Left forelimb (tissue), 1 donor: ENCODE data around the gene SLC22A8.
A peak's percentile ranks its signal among the peaks of the same experiment; 100 is the strongest.
"Not testable (repeated sequence)": the region's sequence is repeated elsewhere in the genome, so short reads cannot be mapped to it uniquely, and the experiment has no call there.

Source experiments
- DNase-seq: peaks from one replicate; pipeline ENCODE4 v3.0.0-alpha.2; 2018; ENCODE audit warnings: low spot score

The SLC22A8 gene

DNA sequence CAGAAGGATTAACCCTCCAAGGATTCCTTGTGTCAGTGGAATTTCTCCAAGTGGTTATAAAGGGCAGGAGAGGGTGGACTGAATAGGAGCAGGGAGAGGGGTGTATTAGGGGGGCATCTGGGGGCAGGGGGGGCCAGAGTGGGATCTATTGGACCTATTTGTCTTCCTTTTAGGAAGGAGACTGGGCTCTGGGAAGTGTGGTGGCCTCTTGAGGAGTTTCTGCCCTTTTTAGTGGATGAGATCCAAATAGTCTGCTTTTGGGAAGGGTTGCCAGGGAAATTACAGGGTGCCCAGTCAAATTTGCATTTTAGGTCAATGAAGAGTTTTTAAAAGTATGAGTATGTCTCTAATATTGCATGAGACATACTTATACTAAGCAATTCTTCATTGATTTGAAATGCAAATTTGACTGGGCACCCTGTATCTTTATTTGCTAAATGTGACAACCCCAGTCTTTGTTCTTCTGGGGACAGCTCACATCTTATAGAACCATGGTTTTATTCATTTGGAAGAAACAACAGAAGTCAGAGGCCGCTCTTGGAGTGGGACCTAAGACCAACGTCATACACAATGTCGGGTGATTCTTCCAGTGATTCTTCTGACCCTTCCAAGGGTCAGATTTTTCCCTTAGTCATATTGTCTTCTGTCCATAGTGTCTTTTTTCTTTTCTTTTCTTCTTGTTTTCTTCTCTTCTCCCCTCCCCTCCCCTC is 30.4 kb downstream of the SLC22A8 start:
- DNase-seq = no peak

- no peak for DNase-seq
Observed at GRCh38 chr11:62984451-62984991, 31.1 kb downstream of the SLC22A8 start, which contains the start of gene SLC22A6. Gene SLC22A6 (minus strand): TSS chr11:62984967. CDS start chr11:62984690, 277 bp downstream.

GRCh38 chr11:62983536-62984199 is 32.0 kb downstream of the SLC22A8 start:
- DNase-seq = no peak

GRCh38 chr11:62981743-62982142 is 33.9 kb downstream of the SLC22A8 start:
- DNase-seq = no peak

DNA sequence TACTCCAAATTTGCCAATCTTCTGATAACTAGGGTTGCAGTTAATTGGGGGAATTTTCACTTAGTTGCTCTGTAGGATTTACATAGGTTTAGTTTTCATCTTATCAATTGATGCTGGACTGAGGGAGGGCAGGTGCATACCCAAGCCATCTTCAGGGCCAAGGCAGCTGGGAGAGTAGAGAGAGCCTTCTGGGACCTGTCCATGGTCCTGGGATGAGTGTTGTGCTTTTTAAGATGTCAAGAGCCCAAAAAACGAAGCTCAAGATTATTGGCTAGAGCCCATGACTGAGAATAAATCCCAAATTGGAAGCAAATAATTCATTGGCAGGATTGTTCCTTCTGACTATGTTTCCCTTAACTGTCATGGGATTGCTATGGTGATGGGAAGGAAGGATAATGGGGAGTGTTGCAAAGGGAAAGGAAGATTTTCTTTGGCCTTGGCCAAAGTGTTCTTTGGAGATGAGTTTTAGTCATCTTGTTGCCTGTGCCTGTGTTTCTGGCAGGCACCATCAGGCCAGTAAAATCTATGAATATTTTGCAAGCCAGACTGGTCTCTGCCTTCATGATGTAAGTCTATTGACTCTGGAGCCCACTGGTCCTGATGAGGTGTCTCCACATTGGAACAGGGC is 35.4 kb downstream of the SLC22A8 start:
- peak; percentile 15 for DNase-seq

DNA sequence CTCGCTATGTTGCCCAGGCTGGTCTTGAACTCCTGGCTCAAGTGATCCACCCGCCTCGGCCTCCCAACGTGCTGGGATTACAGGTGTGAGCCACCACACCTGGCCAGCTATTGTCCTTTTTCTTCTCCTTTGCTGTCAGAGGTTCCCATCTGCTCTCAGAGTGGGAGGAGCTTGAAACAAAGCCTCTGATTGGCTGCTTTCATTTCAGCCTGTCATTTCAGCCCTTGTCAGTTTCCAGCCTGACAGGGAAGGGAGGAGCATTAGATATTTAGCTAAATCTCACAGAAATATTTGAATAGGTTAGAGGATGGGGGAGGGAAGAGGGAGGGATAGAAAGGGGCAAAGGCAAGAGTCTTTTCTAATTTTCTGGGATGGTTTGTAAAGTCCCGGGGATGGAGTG is 39.5 kb downstream of the SLC22A8 start:
- DNase-seq = no peak

DNA sequence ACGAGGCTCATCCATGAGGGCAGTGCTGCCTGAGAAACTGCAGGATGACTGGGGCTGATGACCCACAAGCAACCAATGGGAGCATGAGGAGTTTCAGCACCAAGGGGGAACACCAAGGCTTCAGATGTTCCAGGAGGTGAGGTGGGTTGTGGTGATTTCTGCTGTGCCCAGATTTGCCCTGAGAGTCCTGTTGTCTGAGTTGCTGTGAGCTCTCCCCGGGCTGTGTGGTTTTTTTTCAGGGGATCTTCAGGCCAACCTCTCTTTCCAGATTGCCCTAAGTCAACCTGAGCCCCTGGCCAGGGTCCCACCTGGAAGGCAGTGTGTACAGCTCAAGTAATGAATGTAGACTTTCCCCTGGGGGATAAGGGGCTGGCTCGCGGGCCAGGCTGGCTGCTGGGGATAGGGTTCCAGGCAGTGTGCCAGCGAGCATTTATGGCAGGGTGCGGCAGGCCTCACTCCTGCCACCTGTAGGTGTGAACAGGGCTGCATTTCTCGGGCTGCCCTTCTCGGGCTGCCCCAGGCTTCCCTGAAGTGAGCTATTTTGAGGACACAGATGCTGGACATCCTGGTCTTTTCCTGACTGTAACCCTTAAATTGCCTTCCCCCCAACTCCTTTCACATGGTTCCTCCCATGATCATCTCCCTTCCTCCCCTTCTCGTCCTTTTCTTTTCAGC is 40.7 kb downstream of the SLC22A8 start:
- DNase-seq = peak; percentile 65

- DNase-seq = no peak
Observed at GRCh38 chr11:62965574-62965973, 50.1 kb downstream of the SLC22A8 start.

- no peak for DNase-seq
Observed at GRCh38 chr11:62962391-62962790, 53.2 kb downstream of the SLC22A8 start.

- DNase-seq = no peak
Observed at GRCh38 chr11:62961017-62961570, 54.5 kb downstream of the SLC22A8 start.

DNA sequence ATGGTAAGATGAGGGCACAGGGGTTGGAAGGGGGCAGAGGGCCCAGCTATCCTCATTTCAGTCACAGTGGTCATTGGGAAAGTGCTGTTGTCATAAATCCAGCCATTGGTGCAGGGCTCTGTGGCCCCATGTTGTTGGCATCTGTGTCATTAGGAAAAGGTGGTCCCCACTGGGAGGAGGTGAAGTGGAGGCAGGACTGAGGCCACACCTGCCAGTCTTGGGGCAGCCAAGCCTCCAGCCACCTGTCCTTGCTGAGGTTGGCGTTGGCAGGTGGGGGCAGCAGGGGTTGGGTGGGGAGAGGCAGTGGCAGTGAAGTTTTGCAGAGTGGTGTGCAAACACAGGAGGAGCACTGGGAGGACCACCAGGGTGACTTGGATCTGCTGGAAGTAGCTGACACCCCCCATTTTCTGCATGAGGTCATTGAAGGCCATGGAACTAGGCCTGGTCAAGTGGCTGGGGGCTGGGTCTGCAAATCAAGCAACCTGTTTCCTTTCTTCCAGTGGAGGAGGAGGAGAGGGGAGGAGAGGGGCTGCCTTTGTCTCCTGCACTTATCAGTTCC is 56.1 kb downstream of the SLC22A8 start:
- no peak for DNase-seq

DNA sequence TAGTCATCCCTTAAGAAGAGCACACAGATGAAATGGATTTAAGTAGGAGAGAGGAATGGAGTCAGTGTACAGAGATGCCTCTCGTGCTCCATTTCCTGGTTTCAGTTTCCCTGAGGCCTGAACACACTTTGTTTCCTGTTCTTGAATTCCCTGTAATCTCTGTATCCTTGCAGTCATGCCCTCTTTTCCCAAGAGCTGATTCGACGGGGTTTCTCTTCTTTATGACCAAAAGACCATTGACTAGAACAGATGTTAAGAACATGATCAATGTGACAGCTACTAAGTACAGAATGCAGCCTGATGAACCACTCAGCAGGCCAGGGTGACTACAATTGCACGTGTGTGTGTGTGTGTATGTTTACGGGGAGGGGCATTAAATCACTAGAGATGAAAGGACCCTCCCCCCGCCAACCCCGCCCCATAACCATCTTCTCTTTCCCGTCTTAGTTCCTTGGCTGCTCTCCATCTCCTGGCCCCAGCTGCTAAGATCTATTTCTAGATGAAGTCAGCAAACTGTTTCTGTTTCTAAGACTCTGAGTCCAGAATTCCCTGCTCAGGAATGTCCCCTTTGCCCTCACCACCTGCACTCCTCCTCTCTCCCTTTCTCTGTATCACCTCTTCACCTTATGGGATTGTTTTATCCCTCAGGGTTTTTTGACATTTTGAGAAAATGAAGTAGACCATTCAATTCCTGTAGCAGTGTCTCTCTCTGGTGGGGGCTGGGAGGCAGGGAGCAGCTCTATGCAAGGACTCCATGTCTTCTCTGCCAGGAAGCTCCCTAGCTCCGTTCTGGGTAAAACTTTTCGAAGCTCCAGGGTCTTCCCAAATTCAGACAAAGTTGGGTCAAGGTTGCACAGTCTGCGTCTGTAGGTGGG is 56.9 kb downstream of the SLC22A8 start:
- peak; percentile 82 for DNase-seq

DNA sequence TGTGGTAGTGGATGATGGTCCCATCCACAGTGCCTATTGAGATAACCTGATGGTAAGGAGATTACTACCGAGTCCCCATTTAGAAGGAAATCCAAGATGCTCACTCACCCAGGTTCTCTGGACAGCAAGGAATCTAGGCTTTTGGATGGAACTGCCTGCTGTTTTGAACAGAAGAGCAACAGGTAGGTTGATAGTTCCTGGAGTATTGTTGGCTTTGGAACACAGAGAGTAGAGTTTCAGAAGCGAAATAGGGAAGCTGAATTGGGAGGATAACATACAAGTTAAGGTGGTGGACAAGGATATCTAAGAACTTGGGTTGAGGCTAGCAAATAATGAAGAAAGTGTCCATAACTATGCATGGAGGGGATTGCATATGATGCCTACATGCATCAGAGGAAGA is 58.5 kb downstream of the SLC22A8 start:
- DNase-seq = no peak

DNA sequence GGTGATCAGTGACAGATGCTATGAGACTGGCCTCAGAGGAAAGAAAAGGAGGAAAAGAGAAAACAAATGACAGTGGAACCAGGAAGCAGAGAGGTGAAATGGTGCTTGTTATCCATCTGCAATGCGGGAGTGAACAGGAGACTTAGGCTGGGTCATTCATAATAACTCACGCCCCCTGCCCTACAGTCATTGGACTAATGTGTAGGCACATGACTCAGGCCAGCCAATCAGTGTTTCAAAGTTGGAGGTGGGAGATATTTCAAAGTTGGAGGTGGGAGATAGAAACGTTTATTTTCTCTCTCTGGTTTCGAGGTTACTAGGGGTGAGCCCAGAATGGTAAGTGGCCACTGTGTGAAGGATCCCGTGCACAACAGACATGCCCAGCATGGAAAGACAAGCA is 61.2 kb downstream of the SLC22A8 start:
- no peak for DNase-seq

DNA sequence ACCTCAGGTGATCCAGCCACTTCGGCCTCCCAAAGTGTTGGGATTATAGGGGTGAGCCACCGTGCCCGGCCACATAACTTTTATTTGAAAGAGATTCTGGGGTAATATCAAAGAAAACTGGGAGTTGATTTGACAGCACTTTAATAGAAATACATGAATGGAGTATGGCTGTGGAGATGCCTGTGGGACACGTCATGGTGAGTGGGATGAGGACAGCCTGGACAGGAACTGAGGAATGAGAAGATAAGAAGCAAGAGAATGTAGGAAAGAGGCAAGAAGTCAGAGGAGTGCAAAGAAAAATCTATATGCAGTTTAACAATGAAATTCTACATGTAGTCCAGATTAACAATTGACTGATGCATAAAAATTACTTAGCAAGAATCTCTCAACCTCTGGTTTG is 61.8 kb downstream of the SLC22A8 start:
- no peak for DNase-seq

GRCh38 chr11:62948765-62949320 is 66.8 kb downstream of the SLC22A8 start:
- DNase-seq = no peak

- not testable (repeated sequence) for DNase-seq
Observed at GRCh38 chr11:62945538-62945937, 70.1 kb downstream of the SLC22A8 start.
